Measurements from ENCODE around the gene CCDC7.
"Not testable (repeated sequence)": the region's sequence is repeated elsewhere in the genome, so short reads cannot be mapped to it uniquely, and the experiment has no call there.

Gene CCDC7

DNA sequence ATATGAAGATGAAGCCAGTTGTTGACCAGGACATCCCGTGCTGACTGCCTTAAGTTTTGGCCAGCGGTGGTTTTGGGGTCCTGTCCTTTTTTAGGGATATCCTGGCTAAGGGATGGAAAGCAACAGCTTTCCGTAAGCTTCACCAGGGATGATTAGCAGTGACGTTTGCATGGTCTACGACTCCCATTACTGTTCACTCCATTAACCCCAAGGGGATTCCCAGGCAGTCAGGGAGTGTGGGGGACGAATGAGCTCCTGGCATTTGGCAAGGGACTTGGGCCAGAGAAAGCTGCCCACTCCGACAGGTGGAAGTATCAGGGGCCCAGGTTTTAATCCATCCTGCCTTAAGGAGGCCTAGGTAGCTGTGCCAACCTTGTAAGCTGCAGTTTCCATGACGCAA, 445.3 kb downstream of the CCDC7 start:
- DNase-seq, result no peak

DNA sequence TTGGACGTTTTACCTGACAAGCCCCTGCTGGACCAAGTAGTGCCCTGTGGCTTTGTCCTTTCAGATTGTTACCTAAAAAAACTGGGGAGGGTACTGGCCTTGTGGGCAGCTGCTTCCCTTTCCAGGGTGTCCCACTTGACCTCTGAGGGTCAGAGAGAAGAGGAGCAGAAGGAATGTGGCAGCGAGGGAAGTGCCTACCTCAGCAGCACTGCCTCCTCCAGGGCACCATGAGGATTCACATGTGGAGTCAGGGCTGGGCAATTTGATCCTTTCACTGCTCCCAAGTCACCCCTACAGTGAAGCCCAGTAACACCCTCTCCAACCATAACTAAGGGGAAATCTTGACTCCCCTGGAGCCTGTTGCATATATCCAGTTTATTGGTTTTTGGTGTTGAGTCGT, 447.5 kb downstream of the CCDC7 start:
- no peak for DNase-seq

DNA sequence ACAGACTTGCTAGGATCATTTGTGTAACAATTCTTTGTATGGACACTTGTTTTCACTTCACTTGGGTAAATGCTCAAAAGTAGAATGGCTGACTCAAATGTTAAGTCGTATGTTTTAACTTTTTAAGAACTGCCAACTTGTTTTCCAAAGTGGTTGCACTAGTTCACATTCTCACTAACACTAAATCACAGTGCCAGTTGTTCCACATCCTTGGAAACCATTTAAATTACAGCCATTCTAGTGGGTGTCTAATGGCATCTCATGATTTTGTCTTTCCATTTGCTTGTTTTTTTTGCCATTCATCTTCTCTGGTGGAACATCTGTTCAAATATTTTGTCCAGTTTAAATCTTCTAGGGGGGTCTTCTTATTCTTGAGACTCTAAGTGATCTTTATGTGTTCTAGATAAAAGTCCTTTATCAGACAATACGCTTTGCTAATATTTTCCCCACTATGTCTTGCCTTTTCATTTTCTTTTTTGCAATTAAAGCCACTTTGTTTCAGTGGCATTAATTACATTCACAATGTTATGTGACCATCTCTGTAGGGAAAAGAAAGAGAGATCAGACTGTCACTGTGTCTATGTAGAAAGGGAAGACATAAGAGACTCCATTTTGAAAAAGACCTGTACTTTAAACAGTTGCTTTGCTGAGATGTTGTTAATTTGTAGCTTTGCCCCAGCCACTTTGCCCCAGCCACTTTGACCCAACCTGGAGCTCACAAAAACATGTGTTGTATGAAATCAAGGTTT, 448.1 kb downstream of the CCDC7 start:
- DNase-seq, result no peak

DNA sequence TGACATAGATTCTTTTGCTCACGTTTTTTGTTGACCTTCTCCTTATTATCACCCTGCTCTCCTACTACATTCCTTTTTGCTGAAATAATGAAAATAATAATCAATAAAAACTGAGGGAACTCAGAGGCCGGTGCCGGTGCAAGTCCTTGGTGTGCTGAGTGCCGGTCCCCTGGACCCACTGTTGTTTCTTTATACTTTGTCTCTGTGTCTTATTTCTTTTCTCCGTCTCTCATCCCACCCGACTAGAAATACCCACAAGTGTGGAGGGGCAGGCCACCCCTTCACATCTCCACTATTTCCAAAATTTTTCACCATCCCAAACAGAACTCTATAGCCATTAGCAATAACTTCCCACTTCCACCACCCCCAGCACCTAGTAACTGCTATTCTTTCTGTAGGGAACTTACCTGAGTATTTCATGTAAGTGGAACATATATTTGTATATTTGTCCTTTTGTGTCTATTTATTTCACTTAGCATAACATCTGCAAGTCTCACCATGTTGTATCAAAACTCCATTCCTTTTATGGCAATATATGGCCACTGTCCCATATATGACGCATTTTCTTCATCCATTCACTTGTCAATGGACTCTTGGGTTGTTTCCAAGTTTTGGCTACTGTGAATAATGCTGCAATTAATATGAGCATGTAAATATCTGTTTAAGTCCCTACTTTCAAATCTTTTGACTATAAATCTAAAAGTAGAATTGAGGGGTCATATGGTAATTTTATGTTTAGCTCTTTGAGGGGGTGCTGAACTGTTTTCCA, 449.4 kb downstream of the CCDC7 start:
- not testable (repeated sequence) for DNase-seq

DNA sequence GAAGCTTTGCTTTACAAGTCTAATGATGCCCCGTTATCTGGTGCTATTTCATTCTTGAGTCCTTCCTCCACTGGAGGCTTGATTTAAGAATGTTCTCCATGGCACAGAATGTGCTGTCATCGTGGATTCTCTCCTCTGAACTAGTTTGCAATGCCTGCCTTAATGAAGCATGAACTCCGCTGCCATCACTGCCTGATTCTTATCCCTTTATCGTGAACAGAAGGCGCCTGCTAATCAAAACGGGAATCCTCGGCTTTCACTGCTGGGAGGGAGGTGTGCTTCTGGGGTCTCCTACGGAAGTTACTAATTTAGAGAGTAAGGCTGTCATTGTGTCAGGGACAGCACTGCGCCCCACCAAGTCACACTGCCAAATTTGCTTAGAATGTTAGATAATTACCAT, 455.9 kb downstream of the CCDC7 start:
- no peak for DNase-seq

DNA sequence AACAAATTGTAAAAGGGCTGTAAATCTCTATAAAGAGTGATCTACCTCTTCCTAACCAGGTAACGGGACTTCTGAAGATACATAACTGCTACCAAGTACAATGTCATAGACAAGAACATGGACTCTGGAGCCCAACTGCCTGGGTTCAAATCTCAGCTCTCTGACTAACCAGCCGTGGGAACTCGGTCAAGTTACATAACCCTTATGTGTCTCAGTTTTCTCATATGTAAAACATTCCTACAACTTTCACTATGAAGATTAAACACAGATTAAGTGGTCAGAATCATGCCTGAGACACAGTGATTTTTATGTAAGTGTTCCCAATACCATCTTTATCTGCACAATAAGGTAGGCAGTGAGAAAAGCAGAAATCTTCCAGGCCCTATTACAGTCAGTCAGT, 459.5 kb downstream of the CCDC7 start:
- DNase-seq, result no peak

DNA sequence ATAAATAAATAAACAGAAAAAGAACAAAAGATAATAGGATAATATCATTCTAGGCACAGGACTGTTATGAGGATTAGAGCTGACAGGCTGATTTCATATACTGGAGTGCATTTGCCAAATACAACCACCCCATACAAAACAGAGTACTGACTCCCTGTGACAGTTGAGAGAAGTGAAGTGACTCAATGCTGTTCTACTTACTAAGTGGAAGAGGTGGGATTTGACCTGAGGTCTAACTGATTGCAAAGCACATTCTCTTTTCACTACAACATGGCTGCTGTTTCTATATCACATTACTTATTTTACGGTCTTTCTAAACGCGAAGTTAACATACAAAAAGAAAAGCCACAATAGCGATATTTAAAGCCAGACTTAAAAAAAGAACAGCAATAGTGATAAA, 460.7 kb downstream of the CCDC7 start:
- no peak for DNase-seq

DNA sequence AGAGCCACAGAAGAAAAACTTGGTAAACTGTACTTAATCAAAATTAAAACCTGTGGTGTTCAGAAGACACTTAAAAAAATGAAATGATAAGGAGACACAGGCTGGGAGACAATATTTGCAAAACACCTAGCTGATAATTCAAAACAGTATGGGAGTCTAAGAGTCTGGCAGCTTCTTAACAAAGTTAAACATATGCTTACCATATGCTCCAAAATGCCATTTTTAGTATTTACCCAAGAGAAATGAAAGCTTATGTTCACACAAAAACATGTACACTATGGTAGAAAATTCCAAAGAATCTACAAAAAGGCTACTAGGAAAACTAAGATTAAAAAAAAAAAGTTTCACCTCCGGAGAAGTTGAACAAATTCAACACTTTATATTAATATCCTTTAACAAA, 463.5 kb downstream of the CCDC7 start:
- no peak for DNase-seq

DNA sequence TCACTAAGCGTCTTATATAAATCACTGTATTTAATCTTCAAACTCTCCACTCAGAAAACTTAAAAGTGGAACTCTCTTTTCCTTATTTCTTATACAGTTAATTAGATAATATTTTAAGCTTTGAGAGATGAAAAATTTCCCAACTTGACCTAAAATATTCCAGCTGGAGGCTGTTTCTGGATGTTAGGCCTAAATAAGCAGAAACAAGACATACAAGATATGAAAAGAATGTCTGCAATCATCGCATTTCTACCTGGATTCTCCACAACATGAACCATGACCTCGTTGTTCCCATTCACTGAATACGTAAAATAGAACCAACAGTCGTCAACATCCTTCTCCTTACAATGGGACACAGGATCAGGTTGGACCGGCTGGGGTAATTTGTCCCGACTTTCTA, 464.0 kb downstream of the CCDC7 start:
- not testable (repeated sequence) for DNase-seq

DNA sequence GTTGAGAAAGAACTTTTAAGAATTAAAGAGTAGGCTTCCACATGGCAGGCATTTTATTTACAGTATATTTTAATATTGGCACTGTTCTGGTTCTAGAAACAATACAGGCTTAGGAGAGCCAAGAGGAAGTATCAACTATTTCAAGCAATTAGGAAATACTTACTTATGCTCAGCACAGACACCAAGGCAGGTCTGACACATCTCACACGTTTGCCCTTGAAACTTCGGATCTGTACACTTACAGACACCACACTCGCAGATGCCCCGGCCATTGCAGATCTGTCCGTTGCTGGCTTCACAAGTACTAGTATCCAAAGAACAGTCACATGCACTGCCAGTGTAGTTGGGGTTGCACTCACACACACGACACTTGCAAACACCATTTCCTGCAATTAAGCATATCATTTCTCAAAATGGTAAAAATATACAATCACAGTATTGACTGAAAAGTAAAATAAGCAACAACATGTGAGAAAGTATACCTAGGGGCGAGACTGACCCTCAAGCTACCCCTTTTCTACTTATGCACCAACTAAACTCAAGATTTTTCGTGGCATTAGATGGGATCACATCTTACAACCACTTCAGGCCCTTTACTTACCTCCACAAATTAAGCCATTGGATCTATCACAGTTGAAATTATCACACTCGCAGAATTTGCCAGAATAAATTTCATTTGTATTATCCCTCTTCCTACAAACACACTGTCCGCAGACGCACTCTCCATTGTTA, 465.5 kb downstream of the CCDC7 start:
- DNase-seq, result no peak

DNA sequence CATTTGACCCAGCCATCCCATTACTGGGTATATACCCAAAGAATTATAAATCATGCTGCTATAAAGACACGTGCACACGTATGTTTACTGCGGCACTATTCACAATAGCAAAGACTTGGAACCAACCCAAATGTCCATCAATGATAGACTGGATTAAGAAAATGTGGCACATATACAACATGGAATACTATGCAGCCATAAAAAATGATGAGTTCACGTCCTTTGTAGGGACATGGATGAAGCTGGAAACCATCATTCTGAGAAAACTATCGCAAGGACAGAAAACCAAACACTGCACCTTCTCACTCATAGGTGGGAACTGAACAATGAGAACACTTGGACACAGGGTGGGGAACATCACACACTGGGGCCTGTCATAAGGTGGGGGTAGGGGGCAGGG, 471.9 kb downstream of the CCDC7 start:
- not testable (repeated sequence) for DNase-seq

DNA sequence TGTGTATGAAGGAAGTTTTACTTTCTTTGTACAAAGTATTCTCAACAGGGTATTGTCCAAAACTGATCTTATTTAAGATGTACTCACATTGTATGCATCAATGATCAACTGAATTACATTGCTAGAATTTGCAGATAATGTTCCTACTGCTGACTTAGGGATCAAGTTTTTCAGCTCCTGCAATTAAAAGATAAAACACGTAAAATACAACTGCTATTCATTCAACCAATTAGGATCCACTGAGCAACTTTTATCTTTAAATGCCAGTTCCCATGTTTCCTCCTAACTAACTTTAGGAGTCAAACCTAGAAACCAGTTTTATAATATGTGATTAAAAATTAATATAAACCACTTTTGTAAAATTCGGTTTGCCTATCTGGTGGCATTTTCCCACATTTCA, 476.2 kb downstream of the CCDC7 start:
- no peak for DNase-seq

DNA sequence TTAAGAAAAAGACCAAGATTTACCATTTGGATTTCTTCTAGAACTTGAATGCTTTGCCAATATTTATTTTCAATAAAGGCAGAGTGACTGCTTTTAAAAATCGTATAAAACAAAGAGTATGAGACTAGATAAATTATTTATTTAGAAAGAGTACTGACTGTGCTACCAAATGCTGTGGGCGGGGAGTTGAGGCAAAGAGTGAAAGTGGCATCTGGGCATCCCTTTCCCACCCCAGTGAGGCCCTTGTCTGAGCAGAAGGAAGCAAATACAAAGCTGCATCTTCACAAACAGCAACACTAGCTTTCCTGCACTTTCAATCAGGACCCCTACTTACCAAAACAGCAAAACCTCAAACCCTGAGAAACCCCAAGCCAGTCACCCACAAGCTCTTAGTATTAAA, 477.2 kb downstream of the CCDC7 start:
- no peak for DNase-seq

DNA sequence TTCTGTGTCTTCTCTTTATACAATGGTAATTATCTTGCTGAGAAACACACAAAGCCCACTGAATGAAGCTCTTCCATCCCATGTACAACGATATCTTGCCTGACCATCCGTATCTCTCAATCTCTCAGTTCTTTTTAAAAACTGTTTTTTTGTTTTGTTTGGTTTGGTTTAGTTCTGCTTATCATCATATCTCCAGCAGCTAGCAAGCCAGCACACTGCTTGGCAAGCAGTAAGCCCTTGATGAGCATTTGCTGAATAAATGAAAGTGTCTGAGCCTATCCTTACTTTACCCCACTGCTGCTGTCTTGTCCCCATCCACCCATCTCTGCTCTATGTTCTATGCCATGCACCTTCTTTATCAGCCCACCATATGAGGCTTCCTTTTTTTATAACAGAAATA, 477.9 kb downstream of the CCDC7 start:
- no peak for DNase-seq

Data from suppressor macrophage treated with lipopolysaccharide for 4 hours (primary cell).